Stimulated activated CD4-positive, alpha-beta T cell treated with anti-CD3 and anti-CD28 coated beads, Interleukin-12 subunit alpha, Interleukin-12 subunit beta, amount 100 ng/mL, for 4 hours (primary cell): ENCODE measurements around the gene DPEP2NB.
"Not testable (repeated sequence)": the region's sequence is repeated elsewhere in the genome, so short reads cannot be mapped to it uniquely, and the experiment has no call there.

ENCODE experiments used
- DNase-seq: peaks from one replicate; pipeline ENCODE4 v3.0.0-alpha.2; 2020

Gene DPEP2NB

DNA sequence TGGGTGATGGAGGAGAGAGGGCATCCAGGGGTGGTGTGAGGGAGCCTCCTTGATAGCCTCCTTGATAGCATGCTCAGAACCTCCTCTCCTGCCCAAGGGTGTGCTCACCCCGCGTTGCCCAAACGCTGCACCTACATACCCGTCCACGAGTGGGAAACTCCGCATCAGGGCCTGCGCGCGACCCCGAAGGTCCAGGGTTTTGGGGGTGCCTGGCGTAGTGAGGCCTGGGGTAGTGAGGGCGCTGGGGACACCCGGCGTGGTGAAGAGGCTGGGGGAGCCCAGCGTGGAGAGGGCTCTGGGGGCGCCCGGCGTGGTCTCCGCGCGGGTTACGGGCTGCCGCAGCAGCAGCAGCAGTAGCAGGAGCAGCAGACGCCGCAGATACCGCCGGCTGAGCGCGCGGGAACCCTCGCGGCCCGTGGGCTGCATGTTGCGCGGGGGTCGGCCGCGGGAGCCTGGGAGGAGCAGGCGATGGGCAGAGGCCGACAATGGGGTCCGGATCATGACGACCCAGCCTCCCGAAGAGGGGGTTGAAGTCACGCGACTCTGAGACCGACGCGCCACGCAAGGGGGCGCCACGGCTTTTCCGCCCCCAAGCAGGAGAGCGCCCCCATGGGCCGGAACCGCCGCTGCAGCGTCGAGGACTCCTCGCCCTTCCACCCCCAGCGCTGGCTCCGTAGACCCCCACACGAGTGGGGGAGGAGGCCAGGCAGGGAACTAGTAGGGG is 35.6 kb downstream of the DPEP2NB start, which contains the start of gene DPEP3:
TSS of gene DPEP3 (minus strand) at position 545 of the 724 bp plus-strand sequence. CDS start at position 426, 119 bp downstream.
- no peak for DNase-seq

DNA sequence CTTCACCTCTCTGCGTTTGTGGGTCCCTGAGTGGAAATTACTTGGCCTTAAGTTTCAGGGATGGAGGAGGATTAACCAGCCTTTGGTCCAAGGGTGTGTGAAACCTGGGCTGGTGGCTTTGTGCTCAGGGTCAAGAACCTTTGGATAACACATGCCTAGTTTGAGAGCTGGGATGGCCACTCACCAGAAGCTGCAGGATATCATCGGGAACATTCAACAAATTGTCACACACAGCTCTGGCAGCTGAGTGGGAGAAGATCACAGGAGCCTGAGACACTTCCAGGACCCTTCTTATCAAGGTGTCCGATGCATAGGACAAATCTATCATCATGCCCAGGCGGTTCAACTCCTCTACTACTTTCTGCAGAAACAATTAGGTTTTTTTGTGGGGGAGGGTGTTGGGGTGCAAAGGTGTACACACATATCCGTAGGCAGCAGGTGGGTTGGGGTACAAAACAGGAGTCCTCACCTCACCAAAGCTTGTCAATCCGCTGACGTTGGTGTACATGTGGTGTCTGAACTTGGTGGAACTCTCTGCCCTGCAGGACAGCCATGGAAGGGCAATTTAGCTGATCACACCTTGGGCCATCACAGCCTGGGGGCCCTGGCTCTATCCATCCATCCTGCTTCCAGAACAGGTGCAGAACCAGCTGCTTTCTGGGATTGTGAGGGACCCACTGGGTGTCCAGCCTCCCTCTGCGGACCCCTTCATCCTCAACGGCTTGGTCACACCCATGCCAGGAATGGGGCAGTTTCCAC is 38.1 kb downstream of the DPEP2NB start:
- no peak for DNase-seq

DNA sequence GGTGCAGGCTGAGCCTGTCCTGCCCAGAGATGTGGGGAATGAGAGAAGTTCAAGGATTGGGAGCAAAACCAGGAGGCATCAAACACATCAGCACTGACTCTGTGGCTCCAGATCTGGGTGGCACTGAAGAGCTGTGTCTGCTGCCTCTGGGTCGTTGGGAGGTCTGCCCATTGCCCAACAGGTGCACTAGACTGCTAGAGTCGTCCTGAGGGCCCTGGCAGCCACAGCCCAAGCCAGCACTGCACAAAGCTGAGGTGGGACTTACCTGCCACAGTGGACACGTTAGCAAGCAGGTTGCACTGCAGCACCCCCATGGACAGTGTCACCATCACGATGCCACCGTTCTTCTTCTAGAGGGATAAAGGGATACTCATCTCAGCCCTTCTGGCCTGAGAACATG is 38.7 kb downstream of the DPEP2NB start:
- DNase-seq = no peak

DNA sequence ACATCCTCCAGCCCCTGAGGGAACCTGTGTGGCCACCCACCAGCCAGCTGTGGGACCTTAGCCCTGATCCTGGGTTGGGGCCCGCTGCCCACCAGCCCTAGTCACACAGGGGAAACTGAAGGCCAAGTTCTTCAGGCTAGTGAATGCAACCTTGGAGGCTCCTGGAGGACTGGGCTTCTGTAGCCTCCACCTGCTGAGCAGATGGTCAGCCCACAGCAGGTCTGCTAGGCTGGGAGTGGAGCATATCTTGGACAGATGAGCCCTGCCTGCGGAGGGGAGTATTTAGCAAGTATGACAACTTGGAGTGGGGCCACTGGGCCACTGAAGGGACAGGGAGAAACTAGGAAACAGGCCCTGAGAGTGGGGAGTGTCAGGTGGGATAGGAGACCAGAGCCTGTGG is 39.5 kb downstream of the DPEP2NB start:
- DNase-seq = no peak

DNA sequence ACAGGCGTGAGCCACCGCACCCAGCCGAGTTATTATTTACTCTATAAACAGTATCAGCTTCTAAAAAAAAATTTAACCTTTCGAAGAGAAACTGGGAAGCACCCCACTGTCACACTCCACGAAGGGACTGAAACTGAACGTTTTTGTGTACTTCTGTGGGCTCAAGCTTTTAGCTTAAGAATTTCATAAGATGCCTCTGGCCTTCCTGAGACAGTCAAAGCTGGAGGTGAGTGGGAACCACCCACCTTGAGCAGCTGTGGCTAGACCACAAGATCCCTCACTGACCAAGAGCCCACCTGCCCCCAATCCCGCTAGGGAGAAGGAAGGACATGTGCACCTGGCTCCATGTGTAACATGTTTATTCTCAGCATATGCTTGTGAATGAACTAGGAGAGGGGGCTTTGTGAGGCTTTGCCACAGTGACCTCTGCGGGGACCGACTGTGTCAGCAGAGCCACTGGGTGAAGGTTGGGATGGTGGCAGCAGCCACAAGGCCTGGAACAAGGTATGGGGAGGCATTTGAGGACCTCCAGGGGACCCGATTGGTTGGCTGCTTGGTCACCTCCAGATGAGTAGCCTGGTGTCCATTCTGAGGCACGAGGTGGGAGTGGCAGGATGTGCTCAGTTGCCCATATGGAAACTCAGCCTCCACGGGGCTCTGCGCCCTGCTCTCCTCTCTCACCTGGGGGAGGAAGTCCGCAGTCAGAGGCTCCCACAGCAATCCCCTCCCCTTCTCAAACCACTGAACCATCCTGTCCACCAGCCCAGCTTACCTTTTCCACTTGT is 40.2 kb downstream of the DPEP2NB start:
- no peak for DNase-seq

DNA sequence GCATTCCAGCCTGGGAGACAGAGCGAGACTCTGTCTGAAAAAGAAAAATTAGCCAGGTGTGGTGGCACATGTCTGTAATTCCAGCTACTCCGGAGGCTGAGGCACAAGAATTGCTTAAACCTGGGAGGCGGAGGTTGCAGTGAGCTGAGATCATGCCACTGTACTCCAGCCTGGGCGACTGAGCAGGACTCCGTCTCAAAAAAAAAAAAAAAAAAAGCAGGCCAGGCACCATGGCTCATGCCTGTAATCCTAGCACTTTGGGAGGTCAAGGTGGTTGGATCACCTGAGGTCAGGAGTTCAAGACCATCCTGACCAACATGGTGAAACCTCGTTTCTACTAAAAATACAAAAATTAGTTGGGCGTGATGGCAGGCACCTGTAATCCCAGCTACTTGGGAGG is 43.4 kb downstream of the DPEP2NB start:
- DNase-seq = not testable (repeated sequence)

DNA sequence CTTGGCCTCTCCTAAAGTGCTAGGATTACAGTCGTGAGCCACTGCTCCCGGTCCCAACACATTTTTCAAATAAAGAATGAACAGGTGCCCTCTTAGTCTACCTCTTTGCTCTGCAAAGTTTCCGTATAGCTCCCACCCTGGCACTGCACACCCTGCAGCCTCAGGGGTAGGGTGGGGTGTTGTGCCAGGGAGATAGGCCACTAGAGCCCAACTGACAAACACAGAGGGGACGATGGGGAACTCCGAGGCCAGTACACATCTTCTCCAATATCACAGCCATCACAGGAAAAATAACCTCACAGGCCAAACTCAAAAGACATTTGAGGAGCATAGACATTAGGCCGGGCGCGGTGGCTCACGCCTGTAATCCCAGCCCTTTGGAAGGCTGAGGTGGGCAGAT is 44.6 kb downstream of the DPEP2NB start:
- no peak for DNase-seq

DNA sequence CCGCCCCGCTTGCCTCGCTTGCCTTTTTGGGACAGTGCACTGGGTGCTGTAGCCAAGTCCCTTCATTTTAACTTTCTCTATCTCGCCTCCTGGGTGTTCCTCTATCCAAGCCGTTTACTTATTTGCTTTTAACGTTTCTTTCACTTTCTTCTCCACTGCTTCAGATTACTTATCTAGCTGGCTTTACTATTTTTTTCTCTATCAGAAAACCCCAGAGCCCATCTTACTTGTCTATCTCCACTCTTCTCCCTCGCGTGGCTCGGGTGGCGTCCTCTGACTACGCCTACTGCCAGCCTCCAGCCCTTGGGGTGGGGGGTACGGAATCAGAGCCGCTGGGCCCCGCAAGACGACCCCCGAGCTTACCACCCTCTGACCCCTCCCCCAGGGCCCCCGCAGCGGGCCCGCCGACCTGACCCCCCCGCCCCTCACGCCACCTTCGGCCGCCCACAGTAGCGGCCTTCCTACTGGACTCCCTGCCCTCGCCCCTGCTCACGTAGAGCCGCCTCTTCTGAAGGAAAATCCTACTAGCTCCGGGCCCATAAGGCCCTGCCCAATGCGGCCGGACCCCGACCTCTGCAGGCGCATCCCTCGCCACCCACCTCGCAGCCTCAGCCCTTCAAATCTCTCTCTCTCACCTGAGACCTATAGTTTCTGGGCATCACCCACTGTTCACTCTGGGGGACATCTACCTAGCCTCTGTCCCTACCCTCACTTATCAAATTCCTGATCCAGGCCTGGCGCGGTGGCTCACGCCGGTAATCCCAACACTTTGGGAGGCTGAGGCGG is 46.3 kb downstream of the DPEP2NB start:
- no peak for DNase-seq

DNA sequence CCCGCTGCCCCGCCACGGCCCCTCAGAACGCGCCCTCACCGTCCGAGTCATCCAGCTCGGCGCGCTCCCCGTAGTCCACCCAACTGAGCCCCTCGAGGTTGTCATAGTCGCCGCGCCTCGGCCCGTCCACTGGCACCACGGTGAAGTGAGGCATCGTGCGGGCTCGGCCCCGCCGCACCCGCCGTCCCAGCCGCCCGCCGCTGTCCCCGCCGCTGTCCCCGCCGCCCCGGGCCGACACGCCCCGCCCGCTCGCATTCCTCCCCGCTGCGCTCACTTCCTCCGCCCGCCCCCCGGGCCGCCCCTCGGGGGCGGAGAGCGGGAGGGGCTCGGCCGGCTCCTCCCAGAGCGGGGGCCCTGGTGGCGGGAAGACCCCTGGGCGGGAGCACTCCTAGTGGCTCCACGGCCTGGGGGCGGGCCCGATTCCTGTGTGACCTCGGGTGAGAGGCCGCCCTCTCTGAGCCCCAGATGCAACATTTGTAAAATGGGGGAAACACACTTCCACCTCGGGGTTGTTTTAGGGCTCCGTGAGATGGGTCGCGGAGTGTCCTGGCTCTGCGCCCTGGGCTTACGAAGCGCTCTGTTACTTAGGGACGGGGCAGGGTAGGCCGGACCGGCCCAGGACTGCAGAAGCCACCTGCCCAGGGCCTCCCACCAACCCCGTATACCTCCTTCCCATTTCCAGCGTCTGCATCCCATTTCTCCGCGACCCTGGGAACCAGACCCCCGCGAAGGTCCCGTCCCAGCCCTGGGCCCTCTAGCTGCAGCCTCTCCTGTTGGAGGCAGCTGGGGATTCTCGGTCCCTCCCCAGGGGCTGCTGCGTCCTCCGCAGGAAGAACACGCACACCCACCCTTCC is 47.1 kb downstream of the DPEP2NB start, which contains the start of gene SLC12A4:
TSS of gene SLC12A4 (minus strand) at position 238 of the 854 bp plus-strand sequence. CDS start at position 154, 84 bp downstream.
- DNase-seq = peak; percentile 83

DNA sequence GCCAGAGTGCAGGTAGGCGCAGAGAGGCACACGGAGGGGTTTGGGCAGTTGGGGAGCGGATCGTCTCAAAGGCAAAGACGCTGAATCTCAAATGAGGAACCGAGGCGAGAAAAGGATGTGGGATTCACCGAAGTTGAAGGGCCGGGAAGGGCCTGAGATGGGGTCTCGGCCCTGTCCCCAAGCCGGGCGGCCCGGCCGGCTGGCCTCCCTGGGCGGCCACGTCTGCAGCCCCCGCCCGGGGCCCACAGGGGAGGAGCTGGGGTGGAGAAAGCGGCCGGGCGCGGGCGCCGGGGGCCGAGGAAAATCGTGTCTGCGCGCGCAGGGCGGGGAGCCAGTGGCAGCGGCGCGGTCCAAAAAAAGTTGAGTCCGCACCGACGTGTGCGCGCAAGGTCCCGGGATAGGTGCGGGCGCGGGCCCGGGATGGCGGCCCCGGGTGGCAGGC is 47.7 kb downstream of the DPEP2NB start:
- DNase-seq = peak; percentile 38

DNA sequence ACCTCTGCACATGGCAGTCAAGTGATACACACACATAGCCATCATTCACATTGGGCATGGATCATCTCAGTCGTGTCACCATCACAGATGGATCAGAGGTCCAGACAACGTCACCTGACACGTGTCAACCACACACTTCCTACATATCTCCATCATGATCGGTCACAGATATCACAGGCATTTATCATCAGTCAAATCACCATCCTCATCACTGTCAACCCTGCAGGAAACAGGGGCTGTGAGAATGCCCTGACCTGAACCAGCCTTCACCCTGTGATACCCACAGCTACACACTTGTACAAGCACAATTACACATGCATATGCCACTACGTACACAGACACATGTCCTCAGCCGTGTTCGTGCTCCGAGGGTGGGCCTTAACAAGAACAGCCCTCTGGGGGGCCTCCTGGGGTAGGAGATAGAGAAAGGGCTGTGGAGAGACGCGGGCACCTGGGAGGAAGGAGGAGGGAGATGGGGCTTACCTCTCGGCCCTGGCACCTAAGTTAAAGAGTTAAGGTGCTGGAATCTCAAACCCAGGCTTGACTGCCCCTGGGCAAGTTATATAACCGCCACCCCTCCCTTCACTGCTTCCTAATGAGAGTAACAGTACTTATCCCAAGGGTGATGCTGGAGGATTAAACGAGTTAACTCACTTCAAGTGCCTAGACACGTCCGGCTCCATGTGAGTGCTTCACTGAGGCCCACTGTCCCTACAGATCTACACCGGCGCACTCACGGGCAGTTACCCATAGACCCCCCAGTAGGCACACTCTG is 48.3 kb downstream of the DPEP2NB start:
- DNase-seq = no peak

DNA sequence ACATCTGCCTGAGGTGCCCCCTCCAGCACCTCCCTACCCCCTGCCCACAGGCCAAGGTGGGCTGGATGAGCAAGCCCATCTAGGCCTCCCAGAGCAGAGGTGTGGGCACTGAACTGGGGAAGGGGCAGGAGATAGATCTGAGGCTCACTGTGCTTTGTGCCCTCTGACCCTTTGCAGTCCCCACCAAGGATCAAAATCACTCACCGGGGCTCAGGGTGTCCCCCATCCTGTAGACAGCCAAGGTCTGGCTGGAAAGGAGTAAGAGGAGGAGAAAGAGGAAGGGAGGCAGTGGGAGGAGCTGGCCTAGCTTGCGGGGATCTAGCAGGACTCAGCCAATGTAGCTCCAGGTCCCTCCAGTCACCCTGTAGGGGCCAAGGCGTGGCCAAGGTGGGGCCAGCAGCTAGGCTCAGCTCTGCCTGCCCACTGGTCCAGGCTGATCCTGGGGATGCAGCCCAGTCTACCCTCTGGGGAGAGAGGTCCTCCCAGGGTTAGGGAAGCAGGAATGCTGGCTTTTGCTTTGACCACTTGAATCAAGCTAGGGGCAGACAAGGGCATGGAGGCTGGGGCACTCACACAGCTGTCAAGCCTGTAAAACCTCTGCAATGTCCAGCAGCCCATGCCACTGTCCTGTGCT is 49.0 kb downstream of the DPEP2NB start:
- DNase-seq = no peak

DNA sequence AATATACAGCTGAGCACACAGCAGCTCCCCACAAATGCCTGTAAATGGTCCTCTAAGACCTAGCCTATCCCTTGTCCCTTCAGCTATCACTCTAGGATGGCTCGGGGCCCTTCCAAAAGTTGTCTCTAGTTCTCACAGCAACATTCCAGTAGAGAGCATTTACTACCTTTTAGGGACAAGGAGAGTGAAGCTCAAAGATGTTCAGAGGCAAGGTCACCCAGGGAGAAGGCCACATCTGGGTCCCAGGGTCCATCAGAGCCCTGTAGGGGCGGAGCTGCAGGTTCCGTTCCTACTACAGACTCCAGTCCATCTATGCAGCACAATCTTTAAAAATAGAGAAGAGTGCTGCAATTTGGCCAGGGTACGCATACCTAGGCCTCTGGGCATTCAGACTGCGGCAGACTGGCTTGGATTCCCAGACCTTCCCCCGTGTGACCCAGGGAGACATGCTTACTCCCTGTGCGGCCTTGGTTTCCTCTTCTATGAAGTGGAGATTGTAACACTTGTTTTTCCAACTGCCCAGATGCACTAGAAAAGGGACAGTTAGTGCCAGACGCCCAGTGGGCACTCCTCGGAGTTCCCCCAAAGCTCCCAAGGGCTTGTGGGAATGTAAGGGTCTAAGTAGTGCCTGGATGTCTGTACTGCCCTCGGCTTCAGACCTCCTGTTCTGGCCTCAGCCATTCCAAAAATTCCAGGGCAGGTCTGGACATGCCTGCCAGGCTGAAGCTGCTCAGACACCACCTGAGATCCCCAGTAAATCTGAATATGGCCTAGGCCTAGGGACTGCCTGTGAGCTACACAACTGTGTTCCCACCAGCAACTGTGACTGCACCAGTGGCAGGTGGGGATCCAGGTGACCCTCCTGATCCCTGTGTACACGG is 49.8 kb downstream of the DPEP2NB start:
- DNase-seq = no peak

DNA sequence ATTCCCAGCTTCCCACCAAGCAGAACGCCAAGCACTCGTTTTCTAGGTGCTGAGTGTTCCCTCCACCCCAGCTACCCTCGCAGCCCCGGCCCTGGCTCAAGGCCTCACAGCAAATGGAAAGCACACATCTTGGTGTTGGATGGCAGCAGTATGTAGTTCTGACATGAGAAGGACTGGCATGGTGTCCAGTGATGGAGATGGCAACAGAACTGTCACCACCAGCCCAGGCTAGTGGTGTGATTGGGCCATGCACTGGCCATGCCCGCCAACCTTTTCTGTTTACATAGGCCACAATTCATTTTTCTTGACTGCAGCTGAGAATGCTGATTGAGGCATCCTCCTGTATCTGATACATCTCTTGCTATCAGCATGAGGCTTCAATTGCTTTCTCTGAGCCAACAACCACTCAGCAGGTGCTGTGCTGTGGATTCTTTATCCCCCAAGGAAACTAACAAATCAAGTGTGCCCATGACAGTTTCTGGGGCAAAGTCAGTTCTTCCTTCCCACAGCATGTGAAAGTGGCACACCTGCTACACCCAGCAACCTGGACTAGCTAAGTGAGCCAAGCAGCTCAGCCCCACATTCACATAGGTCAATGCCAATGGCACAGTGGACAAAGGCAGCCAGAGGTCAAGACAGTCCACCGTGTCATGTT is 51.1 kb downstream of the DPEP2NB start:
- no peak for DNase-seq

DNA sequence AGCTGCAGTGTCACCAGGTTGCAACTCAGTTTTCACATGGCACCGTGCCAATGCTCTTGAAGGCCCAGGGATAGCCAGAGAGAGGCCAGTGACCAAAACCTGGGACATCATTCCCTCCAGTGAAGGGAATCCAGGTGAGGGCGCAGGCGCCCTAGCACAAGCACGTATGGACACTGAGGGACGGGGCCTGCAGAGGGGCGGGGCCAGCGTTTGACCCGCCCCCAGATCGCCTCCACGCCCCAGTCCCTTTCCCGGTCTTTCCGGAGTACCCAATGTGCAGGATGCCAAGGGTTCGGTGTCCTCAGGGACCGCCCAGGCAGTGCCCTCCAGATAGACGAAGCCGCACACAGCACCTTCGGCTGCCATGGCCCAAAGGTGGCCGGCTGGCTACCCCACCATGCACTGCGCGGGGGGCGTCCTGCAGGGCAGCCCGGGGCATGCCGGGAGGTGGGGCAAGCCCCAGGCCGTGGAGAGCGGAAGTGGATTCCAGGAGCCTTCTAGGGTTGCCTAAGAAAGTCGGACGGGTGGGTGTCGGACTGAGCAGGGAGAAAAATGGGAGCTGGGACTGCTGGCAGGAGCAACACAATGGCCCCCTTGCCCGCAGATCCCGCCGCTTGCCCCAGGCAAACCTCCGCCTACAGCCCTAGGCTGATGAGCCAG is 51.9 kb downstream of the DPEP2NB start:
- no peak for DNase-seq
